Retinal pigment epithelial cell (primary cell): ENCODE results near the gene CLEC20A.
A peak's percentile ranks its signal among the peaks of the same experiment; 100 is the strongest.

Experiments used
- DNase-seq: peaks from one replicate; pipeline ENCODE4 v3.0.0-alpha.2; 2010; ENCODE audit warnings: low read depth
- H3K4me3 ChIP-seq: 2 replicates; pipeline ENCODE4 v1.5.1; 2011; ENCODE audit warnings: mild to moderate bottlenecking, low read length, control low read depth, moderate library complexity
- CTCF ChIP-seq: conservative IDR thresholded peaks from 2 replicates; pipeline ENCODE4 v1.5.1; 2011; ENCODE audit warnings: low read depth, low read length, control low read depth, inconsistent platforms

CLEC20A gene

DNA sequence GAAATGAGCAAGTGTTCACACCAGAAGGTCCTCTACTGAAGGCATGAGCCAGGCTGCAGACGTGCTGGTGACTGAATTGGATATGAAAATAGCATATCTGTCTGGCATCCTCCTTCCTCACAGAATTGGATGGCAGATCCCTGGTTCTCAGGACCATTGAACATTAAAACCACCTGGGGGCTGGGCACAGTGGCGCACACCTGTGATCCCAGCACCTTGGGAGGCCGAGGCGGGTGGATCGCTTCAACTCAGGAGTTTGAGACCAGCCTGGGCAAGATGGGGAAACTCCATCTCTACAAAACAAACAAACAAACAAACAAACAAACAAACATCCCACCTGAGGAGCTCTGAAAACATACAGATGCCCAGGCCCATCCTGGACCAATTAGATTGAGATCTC lies 39.6 kb upstream of the CLEC20A start:
- TF ChIP-seq CTCF = no peak
- no peak overlapping the region for H3K4me3 ChIP-seq
- no peak for DNase-seq

GRCh38 chr1:178534137-178534868 lies 37.5 kb upstream of the CLEC20A start:
- no peak for DNase-seq
- TF ChIP-seq CTCF = no peak
- no peak overlapping the region for H3K4me3 ChIP-seq

GRCh38 chr1:178533121-178533946 lies 36.6 kb upstream of the CLEC20A start:
- H3K4me3 ChIP-seq = no peak overlapping the region
- no peak for DNase-seq
- no peak for TF ChIP-seq CTCF

DNA sequence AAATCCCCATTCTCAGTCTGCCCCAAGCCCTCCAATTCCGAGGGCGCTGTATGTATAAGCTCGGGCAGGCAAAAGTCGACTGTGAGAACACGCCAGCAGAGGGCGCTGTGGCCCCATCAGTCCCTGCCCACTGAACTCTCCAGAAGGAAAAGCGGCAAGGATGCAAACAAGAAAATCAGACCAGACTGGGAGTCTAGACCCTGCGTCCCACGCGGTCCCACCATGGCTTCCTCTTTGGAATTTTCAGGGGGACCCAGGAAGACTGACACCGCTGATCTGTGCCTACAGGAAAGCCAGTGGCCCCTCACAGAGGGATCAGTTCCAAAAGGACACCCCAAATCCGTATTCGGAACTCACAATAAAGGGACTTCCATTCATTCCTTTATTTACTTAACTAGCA lies 35.6 kb upstream of the CLEC20A start:
- no peak for DNase-seq
- no peak overlapping the region for H3K4me3 ChIP-seq
- peak; percentile 90 for TF ChIP-seq CTCF

GRCh38 chr1:178531887-178532286 lies 35.1 kb upstream of the CLEC20A start:
- TF ChIP-seq CTCF = no peak
- no peak overlapping the region for H3K4me3 ChIP-seq
- DNase-seq = no peak

- DNase-seq = no peak
- H3K4me3 ChIP-seq = no peak overlapping the region
- TF ChIP-seq CTCF = no peak
These were observed 33.7 kb upstream of the CLEC20A start for GRCh38 chr1:178530502-178530901.

- peak; percentile 45 for DNase-seq
- TF ChIP-seq CTCF = no peak
- no peak overlapping the region for H3K4me3 ChIP-seq
These were observed 33.3 kb upstream of the CLEC20A start for GRCh38 chr1:178530037-178530402.
